Neural cell (in vitro differentiated cells): ENCODE measurements around the gene CALY. TPM values are rescaled to one million over a fixed set of nuclear protein-coding genes. Genes with fewer than 3 reads are reported as not detected.

Source experiments
- H2AFZ ChIP-seq: fragments of 200-600, 300-800 bp; sonication (generic), shearing (Covaris generic); 2 replicates; pipeline ENCODE4 v1.6.0; 2014; ENCODE audit warnings: low read depth, mild to moderate bottlenecking, antibody characterized with exemption, low read length, moderate library complexity
- H3F3A ChIP-seq: fragments of 200-600 bp; shearing (Covaris generic); 2 replicates; pipeline ENCODE4 v1.6.1; 2016; ENCODE audit warnings: mild to moderate bottlenecking, moderate library complexity, mixed read lengths, antibody characterized with exemption, low read length; ENCODE audit not compliant: insufficient read depth, poor library complexity, severe bottlenecking
- H3K27ac ChIP-seq: fragments of 200-600, 300-800 bp; sonication (generic), shearing (Covaris generic); 2 replicates; pipeline ENCODE4 v1.5.1; 2014; ENCODE audit warnings: mild to moderate bottlenecking, low read length, moderate library complexity
- H3K27me3 ChIP-seq: fragments of 300-800, 200-600 bp; sonication (generic), shearing (Covaris generic); 2 replicates; pipeline ENCODE4 v1.6.0; 2014; ENCODE audit warnings: mild to moderate bottlenecking, low read depth, low read length, moderate library complexity; ENCODE audit not compliant: insufficient read depth
- H3K36me3 ChIP-seq: fragments of 300-800, 200-600 bp; sonication (generic), shearing (Covaris generic); 2 replicates; pipeline ENCODE4 v1.5.1; 2014; ENCODE audit warnings: mild to moderate bottlenecking, antibody characterized with exemption, low read length, moderate library complexity; ENCODE audit not compliant: insufficient read depth
- H3K4me2 ChIP-seq: fragments of 300-800, 200-600 bp; sonication (generic), shearing (Covaris generic); 2 replicates; pipeline ENCODE4 v1.6.0; 2014; ENCODE audit warnings: mild to moderate bottlenecking, low read length
- H3K4me3 ChIP-seq: fragments of 300-800, 200-600 bp; sonication (generic), shearing (Covaris generic); 2 replicates; pipeline ENCODE4 v1.5.1; 2014; ENCODE audit warnings: mild to moderate bottlenecking, low read length, moderate library complexity
- H3K79me2 ChIP-seq: fragments of 200-600 bp; shearing (Covaris generic); replicated peaks from 2 replicates; pipeline ENCODE4 v1.6.0; 2014; ENCODE audit warnings: mild to moderate bottlenecking, low read length, moderate library complexity; ENCODE audit not compliant: insufficient read depth
- H3K9ac ChIP-seq: fragments of 300-800, 200-600 bp; sonication (generic), shearing (Covaris generic); 2 replicates; pipeline ENCODE4 v1.6.1; 2016; ENCODE audit warnings: mild to moderate bottlenecking, low read length, mixed read lengths
- H3K9me2 ChIP-seq: fragments of 200-600 bp; shearing (Covaris generic); 2 replicates; pipeline ENCODE4 v1.6.1; 2016; ENCODE audit warnings: mild to moderate bottlenecking, low read length, mixed read lengths; ENCODE audit not compliant: insufficient read depth
- H3K9me3 ChIP-seq: fragments of 200-600, 300-800 bp; sonication (generic), shearing (Covaris generic); 2 replicates; pipeline ENCODE4 v1.6.1; 2016; ENCODE audit warnings: mild to moderate bottlenecking, mixed run types, low read length, moderate library complexity, mixed read lengths
- H4K20me1 ChIP-seq: fragments of 200-600 bp; shearing (Covaris generic); 2 replicates; pipeline ENCODE4 v1.6.1; 2016; ENCODE audit warnings: mild to moderate bottlenecking, mixed run types; ENCODE audit not compliant: insufficient read depth
- EP300 ChIP-seq: fragments of 450-650 bp; conservative IDR thresholded peaks from 2 replicates; pipeline ENCODE4 v1.6.1; 2014; ENCODE audit warnings: antibody characterized with exemption, mild to moderate bottlenecking, moderate library complexity; ENCODE audit not compliant: poor library complexity, severe bottlenecking
- EZH2 ChIP-seq: fragments of 200-600, 300-800 bp; shearing (Covaris generic), sonication (generic); IDR thresholded peaks from 2 replicates; pipeline ENCODE4 v1.6.1; 2014; ENCODE audit warnings: antibody characterized with exemption, low read length, borderline replicate concordance, mild to moderate bottlenecking; ENCODE audit not compliant: insufficient read depth, poor library complexity, severe bottlenecking
- MXI1 ChIP-seq: fragments of 450-650 bp; conservative IDR thresholded peaks from 2 replicates; pipeline ENCODE4 v1.6.1; 2014; ENCODE audit warnings: antibody characterized with exemption, mild to moderate bottlenecking; ENCODE audit not compliant: poor library complexity, severe bottlenecking
- POLR2AphosphoS5 ChIP-seq: IDR thresholded peaks from 2 replicates; pipeline ENCODE4 v1.6.1; 2012
- RAD21 ChIP-seq: fragments of 450-650 bp; conservative IDR thresholded peaks from 2 replicates; pipeline ENCODE4 v1.6.1; 2014; ENCODE audit warnings: antibody characterized with exemption, mild to moderate bottlenecking, moderate library complexity
- REST ChIP-seq: IDR thresholded peaks from 2 replicates; pipeline ENCODE4 v1.6.1; 2012; ENCODE audit warnings: borderline replicate concordance
- SMC3 ChIP-seq: fragments of 450-650 bp; conservative IDR thresholded peaks from 2 replicates; pipeline ENCODE4 v1.6.1; 2014; ENCODE audit warnings: antibody characterized with exemption, mild to moderate bottlenecking, moderate library complexity; ENCODE audit not compliant: poor library complexity
- TAF1 ChIP-seq: IDR thresholded peaks from 2 replicates; pipeline ENCODE4 v1.6.1; 2012; ENCODE audit warnings: low read depth
- polyA plus RNA-seq: library from polyadenylated mRNA; depleted of rRNA; stranded (reverse); fragments of >200 nt; gene quantifications from 2 replicates; pipeline ENCODE4 v1.2.3, GENCODE V29; 2014
- TF ChIP-seq, protein P1 (sequence below): fragments of 450-650 bp; IDR thresholded peaks from 2 replicates; pipeline ENCODE4 v1.5.1; 2014; ENCODE audit warnings: antibody characterized with exemption, mild to moderate bottlenecking, moderate library complexity; ENCODE audit not compliant: poor library complexity, severe bottlenecking

Gene CALY
- polyA plus RNA-seq, 1 donor from 2014 or later, result 3.7 TPM

GRCh38 chr10:133327651-133328357 lies 8.9 kb downstream of the CALY start:
- Histone ChIP-seq H3K36me3 (no peaks in the 10 kb centered on the region), H4K20me1 (no peaks in the 10 kb centered on the region), H3K9me3 (no peaks in the 10 kb centered on the region), H2AFZ (no peak overlapping the region), H3K4me2 (no peak overlapping the region), H3K27ac (no peak overlapping the region), H3K9ac (no peak overlapping the region), H3K4me3 (no peak overlapping the region), H3K9me2 (no peaks in the 10 kb centered on the region), H3K79me2 (no peaks in the 10 kb centered on the region), H3K27me3 (peaks cover 25% of the 10 kb centered on the region), H3F3A (no peaks in the 10 kb centered on the region)
- no peak for TF ChIP-seq EZH2
- no peak for TF ChIP-seq RAD21
- TF ChIP-seq POLR2AphosphoS5, result no peak
- TF ChIP-seq MXI1, result no peak
- no peak for TF ChIP-seq EP300
- TF ChIP-seq, protein P1, sequence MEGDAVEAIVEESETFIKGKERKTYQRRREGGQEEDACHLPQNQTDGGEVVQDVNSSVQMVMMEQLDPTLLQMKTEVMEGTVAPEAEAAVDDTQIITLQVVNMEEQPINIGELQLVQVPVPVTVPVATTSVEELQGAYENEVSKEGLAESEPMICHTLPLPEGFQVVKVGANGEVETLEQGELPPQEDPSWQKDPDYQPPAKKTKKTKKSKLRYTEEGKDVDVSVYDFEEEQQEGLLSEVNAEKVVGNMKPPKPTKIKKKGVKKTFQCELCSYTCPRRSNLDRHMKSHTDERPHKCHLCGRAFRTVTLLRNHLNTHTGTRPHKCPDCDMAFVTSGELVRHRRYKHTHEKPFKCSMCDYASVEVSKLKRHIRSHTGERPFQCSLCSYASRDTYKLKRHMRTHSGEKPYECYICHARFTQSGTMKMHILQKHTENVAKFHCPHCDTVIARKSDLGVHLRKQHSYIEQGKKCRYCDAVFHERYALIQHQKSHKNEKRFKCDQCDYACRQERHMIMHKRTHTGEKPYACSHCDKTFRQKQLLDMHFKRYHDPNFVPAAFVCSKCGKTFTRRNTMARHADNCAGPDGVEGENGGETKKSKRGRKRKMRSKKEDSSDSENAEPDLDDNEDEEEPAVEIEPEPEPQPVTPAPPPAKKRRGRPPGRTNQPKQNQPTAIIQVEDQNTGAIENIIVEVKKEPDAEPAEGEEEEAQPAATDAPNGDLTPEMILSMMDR, result no peak
- no peak for TF ChIP-seq REST
- no peak for TF ChIP-seq SMC3
- no peak for TF ChIP-seq TAF1

GRCh38 chr10:133326745-133327650 lies 9.7 kb downstream of the CALY start:
- Histone ChIP-seq H3K27me3 (peaks cover 25% of the 10 kb centered on the region), H2AFZ (no peak overlapping the region), H3K4me2 (no peak overlapping the region), H4K20me1 (no peaks in the 10 kb centered on the region), H3K4me3 (no peak overlapping the region), H3K9me3 (no peaks in the 10 kb centered on the region), H3K36me3 (no peaks in the 10 kb centered on the region), H3F3A (no peaks in the 10 kb centered on the region), H3K27ac (no peak overlapping the region), H3K79me2 (no peaks in the 10 kb centered on the region), H3K9me2 (no peaks in the 10 kb centered on the region), H3K9ac (no peak overlapping the region)
- TF ChIP-seq, protein P1, result no peak
- no peak for TF ChIP-seq EZH2
- no peak for TF ChIP-seq TAF1
- TF ChIP-seq POLR2AphosphoS5, result no peak
- no peak for TF ChIP-seq SMC3
